AG08396 (cell line): ENCODE measurements around the gene PRKCI.
A peak's percentile ranks its signal among the peaks of the same experiment; 100 is the strongest.

Experiments
- DNase-seq: peaks from one replicate; pipeline ENCODE4 v3.0.0; 2012; ENCODE audit warnings: low spot score, mixed read lengths

The PRKCI gene

DNA sequence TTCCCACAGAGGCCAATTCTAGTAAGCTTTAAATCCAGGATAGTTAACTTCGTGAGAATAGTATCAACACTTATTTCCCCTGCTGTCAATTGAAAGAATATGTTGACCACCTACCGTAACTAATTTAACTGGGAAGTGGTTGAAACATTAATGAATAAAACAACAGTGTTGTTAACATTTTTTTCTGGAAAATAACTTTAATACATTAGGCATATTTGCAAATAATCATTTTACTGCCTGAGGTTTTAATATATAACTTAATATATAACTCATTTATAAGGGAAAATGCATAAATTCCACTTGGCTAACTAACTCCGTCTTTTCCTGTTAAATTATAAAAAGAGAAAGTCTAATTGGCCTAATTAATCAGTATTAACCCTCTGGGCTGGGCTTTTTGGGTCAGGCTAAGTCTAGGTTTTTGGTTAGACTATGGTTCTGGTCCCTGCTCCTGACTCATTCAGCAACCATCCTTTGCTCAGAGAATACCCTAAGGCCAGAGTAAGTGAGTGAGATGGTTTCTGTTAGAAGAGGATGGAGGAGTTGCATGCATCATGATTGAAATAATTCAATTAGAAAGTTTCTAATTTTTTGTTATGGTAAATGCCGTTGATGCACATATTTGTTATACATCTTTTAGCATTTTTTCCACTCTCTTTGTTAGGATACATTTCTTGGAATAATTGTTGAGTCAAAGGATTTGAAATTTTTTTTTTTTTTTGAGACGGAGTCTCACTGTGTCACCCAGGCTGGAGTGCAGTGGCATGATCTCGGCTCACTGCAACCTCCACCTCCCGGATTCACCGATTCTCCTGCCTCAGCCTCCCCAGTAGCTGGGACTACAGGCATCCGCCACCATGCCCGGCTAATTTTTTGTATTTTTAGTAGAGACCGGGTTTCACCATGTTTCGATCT lies 124.5 kb downstream of the PRKCI start:
- peak; percentile 38 for DNase-seq

GRCh38 chr3:170350515-170351413 lies 128.5 kb downstream of the PRKCI start:
- DNase-seq, result no peak

DNA sequence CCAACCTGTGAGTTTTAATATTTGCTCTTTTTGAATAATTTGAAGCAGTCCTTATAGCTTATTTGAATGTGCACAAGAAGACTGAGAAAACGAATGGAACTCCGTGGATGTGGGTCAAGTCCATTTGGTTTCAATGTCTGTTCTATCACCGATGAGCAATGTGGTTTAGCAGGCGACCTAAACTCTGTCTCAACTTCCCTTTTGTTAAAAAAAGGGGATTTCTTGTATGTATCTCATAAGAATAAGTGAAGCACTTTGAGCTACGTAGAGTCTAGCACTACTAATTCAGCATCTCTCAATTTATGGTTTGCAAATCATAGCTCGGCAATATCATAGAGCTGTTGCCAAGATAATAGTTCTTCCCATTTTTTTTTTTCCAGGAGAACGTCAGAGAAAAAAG lies 130.7 kb downstream of the PRKCI start:
- DNase-seq, result no peak

GRCh38 chr3:170353485-170353884 lies 131.3 kb downstream of the PRKCI start:
- no peak for DNase-seq

DNA sequence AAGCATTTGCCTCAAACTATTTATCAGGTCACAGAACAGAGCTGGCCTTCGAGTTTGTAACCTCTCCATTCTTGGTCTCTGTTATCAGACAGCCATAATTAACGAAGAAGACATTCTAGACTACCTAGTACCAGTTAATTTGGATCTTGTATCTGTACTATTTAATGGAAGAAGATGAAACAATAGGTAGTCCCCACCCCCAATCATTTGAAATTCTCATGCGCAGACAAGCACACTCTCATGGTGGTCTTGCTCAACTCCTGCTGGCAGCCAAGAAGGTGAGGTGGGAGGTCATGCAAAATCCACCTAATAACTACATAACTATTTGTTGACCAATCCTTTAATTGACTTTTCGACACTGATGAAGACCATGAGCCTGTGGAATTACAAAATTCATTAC lies 132.5 kb downstream of the PRKCI start:
- DNase-seq, result no peak
